Lower lobe of right lung (tissue), 2 donors: ENCODE data around the gene SMIM24. TPM values are rescaled to one million over a fixed set of nuclear protein-coding genes. Genes with fewer than 3 reads are reported as not detected.
"Not testable (repeated sequence)": the region's sequence is repeated elsewhere in the genome, so short reads cannot be mapped to it uniquely, and the experiment has no call there.

Experiments used
- ATAC-seq, 2 donors: fragments of 200-7000 bp; cut with Tn5 transposase; one replicate each; pipeline ENCODE4 v1.9.1; 2020 to 2022; ENCODE audit warnings: mild to moderate bottlenecking in 2 of 2, moderate library complexity in 2 of 2
- DNase-seq: peaks from one replicate; pipeline ENCODE4 v3.0.0-alpha.2; 2020
- H3K27ac ChIP-seq: fragments of 200-600 bp; one replicate; pipeline ENCODE4 v1.8.0; 2022
- H3K27me3 ChIP-seq: fragments of 200-600 bp; one replicate; pipeline ENCODE4 v1.8.0; 2022; ENCODE audit warnings: low read depth
- H3K36me3 ChIP-seq: fragments of 200-600 bp; one replicate; pipeline ENCODE4 v1.8.0; 2022; ENCODE audit warnings: mild to moderate bottlenecking
- H3K4me1 ChIP-seq: fragments of 200-600 bp; one replicate; pipeline ENCODE4 v1.8.0; 2022
- H3K4me3 ChIP-seq: fragments of 200-600 bp; one replicate; pipeline ENCODE4 v1.8.0; 2022; ENCODE audit warnings: mild to moderate bottlenecking
- H3K9me3 ChIP-seq: fragments of 200-600 bp; one replicate; pipeline ENCODE4 v1.8.0; 2022
- intact Hi-C: fragments of 100-400 bp; cut with DNase I; formaldehyde crosslinking; loops from one replicate; pipeline ENCODE4 v1.11.0; 2022
- long read RNA-seq: library from polyadenylated mRNA; unstranded; transcript quantifications from one replicate; pipeline ENCODE4 v2.0.0, GENCODE V29; 2021
- total RNA-seq: library from RNA; stranded (reverse); fragmentation: NEBNext Ultra II Directional; extraction: Animal tissue kit (Norgen Biotek cat#: 25700); gene quantifications from one replicate; pipeline ENCODE4 v1.2.1, GENCODE V29; 2021
- TF ChIP-seq, protein P1 (sequence below): fragments of 200-600 bp; IDR thresholded peaks from one replicate; pipeline ENCODE4 v1.8.0; 2022; ENCODE audit warnings: antibody characterized with exemption, mild to moderate bottlenecking
- donor health status: DM: no; HTN: yes; CAD: no; lungs with severe emphysema.

SMIM24 gene
- not detected for total RNA-seq
- long read RNA-seq, partial matches to known transcripts: 0 of 1 reads
- long read RNA-seq, other reads (novel, unspliced or antisense): 1 of 1 reads

- DNase-seq (no peak), ATAC-seq (no peak)
- intact Hi-C loops: no loop called here
- Histone ChIP-seq H3K4me3 (no peak within 1 kb of the TSS), H3K27me3 (peaks cover 44% of the 10 kb centered on the region), H3K36me3 (no peaks in the 10 kb centered on the region), H3K27ac (no peak within 1 kb of the TSS), H3K4me1 (no peaks in the 10 kb centered on the region), H3K9me3 (no peaks in the 10 kb centered on the region)
- TF ChIP-seq, protein P1, sequence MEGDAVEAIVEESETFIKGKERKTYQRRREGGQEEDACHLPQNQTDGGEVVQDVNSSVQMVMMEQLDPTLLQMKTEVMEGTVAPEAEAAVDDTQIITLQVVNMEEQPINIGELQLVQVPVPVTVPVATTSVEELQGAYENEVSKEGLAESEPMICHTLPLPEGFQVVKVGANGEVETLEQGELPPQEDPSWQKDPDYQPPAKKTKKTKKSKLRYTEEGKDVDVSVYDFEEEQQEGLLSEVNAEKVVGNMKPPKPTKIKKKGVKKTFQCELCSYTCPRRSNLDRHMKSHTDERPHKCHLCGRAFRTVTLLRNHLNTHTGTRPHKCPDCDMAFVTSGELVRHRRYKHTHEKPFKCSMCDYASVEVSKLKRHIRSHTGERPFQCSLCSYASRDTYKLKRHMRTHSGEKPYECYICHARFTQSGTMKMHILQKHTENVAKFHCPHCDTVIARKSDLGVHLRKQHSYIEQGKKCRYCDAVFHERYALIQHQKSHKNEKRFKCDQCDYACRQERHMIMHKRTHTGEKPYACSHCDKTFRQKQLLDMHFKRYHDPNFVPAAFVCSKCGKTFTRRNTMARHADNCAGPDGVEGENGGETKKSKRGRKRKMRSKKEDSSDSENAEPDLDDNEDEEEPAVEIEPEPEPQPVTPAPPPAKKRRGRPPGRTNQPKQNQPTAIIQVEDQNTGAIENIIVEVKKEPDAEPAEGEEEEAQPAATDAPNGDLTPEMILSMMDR: no peak
These were observed at the start of gene SMIM24 for GRCh38 chr19:3480383-3481091. SMIM24 (minus strand) TSS chr19:3480525; CDS start chr19:3480463, 62 bp downstream.

DNA sequence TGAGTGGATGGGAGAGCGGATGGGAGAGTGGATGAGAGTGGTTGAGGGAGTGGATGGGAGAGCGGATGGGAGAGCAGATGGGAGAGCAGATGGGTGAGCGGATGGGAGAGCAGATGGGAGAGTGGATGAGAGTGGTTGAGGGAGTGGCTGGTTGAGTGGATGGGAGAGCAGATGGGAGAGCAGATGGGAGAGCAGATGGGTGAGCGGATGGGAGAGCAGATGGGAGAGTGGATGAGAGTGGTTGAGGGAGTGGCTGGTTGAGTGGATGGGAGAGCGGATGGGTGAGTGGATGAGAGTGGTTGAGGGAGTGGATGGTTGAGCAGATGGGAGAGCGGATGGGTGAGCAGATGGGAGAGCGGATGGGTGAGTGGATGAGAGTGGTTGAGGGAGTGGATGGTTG lies 49.0 kb upstream of the SMIM24 start:
- H3K27me3 ChIP-seq, H3K27ac ChIP-seq, DNase-seq, H3K9me3 ChIP-seq, intact Hi-C loops, ATAC-seq, H3K4me3 ChIP-seq, H3K4me1 ChIP-seq: not testable (repeated sequence)
- peaks cover 76% of the 10 kb centered on the region for H3K36me3 ChIP-seq

DNA sequence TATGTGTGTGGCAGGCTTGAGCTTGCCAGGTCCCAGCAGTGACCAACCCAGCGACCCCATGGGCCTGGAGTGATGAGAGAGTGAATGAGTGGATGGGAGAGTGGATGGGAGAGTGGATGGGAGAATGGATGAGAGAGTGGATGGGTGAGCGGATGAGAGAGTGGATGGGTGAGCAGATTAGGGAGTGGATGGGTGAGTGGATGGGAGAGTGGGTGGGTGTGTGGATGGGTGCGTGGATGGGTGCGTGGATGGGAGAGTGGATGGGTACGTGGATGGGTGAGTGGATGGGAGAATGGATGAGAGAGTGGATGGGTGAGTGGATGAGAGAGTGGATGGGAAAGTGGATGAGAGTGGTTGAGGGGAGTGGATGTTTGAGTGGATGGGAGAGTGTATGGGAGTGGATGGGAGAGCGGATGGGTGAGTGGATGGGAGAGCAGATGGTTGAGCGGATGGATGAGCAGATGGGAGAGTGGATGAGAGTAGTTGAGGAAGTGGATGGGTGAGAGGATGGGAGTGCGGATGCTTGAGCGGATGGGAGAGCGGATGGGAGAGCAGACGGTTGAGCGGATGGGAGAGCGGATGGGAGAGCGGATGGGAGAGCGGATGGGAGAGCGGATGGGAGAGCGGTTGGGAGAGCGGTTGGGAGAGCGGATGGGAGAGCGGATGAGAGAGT lies 48.4 kb upstream of the SMIM24 start:
- Histone ChIP-seq H3K4me1 (no peaks in the 10 kb centered on the region), H3K9me3 (no peaks in the 10 kb centered on the region), H3K36me3 (peaks cover 76% of the 10 kb centered on the region), H3K4me3 (no peak overlapping the region), H3K27me3 (no peaks in the 10 kb centered on the region), H3K27ac (no peak overlapping the region)
- no peak for DNase-seq
- ATAC-seq: no peak
- TF ChIP-seq, protein P1: no peak
- intact Hi-C loops: no loop called here

GRCh38 chr19:3528080-3528479 lies 47.8 kb upstream of the SMIM24 start:
- H3K9me3 ChIP-seq: no peaks in the 10 kb centered on the region
- peaks cover 76% of the 10 kb centered on the region for H3K36me3 ChIP-seq
- TF ChIP-seq, protein P1: no peak
- no peak overlapping the region for H3K27ac ChIP-seq
- H3K4me3 ChIP-seq: no peak overlapping the region
- no peak for DNase-seq
- H3K4me1 ChIP-seq: no peaks in the 10 kb centered on the region
- no peaks in the 10 kb centered on the region for H3K27me3 ChIP-seq
- no peak for ATAC-seq
- intact Hi-C loops: no loop called here

- DNase-seq: no peak
- H3K36me3 ChIP-seq: peaks cover 76% of the 10 kb centered on the region
- no peak overlapping the region for H3K4me3 ChIP-seq
- intact Hi-C loops: no loop called here
- no peaks in the 10 kb centered on the region for H3K9me3 ChIP-seq
- no peak overlapping the region for H3K27ac ChIP-seq
- TF ChIP-seq, protein P1: no peak
- no peaks in the 10 kb centered on the region for H3K4me1 ChIP-seq
- no peak for ATAC-seq
- H3K27me3 ChIP-seq: no peaks in the 10 kb centered on the region
These were observed 47.0 kb upstream of the SMIM24 start for GRCh38 chr19:3527238-3527910.
